Body of pancreas (tissue), 4 donors: ENCODE results near the gene ZFR2. TPM values are rescaled to one million over a fixed set of nuclear protein-coding genes. Genes with fewer than 3 reads are reported as not detected.

ENCODE experiments used
- ATAC-seq: fragments of 150-250 bp; one replicate; pipeline ENCODE4 v1.9.1; 2016
- DNase-seq, 4 donors: peaks; one replicate each; pipeline ENCODE4 v3.0.0-alpha.2; 2019
- H3K27ac ChIP-seq, 4 donors: fragments of 200-600 bp; sonication (generic); 1 replicate in 3 of 4; 2 replicates in 1 of 4; pipeline versions ENCODE4 v1.5.1 to v1.6.1; 2016 to 2019; ENCODE audit warnings: mild to moderate bottlenecking in 1 of 4, mixed read lengths in 1 of 4, moderate library complexity in 1 of 4
- H3K27me3 ChIP-seq, 2 donors: fragments of 200-600 bp; sonication (generic); one replicate each; pipeline ENCODE4 v1.6.0; 2016; ENCODE audit warnings: mild to moderate bottlenecking in 1 of 2
- H3K36me3 ChIP-seq, 2 donors: fragments of 200-600 bp; sonication (generic); replicated peaks in 1 of 2; 2 replicates each; pipeline ENCODE4 v1.5.1; 2016; ENCODE audit warnings: low read depth in 2 of 2; ENCODE audit not compliant: insufficient read depth in 1 of 2
- H3K4me1 ChIP-seq: fragments of 200-600 bp; sonication (generic); one replicate; pipeline ENCODE4 v1.6.0; 2016
- H3K4me3 ChIP-seq, 2 donors: fragments of 200-600 bp; sonication (generic); 1 replicate in 1 of 2; 2 replicates in 1 of 2; pipeline ENCODE4 v1.5.1; 2016 to 2019
- H3K9me3 ChIP-seq, 3 donors: fragments of 200-600 bp; sonication (generic); 1 replicate in 2 of 3; 2 replicates in 1 of 3; pipeline ENCODE4 v1.5.1; 2016
- POLR2A ChIP-seq, 3 donors: fragments of 450-650 bp; IDR thresholded peaks; one replicate each; pipeline ENCODE4 v1.6.1; 2016; ENCODE audit warnings: antibody characterized with exemption in 3 of 3, mild to moderate bottlenecking in 2 of 3
- WGBS, 2 donors: methylation state at CpG; one replicate each; pipeline ENCODE4 v1.1.5; 2017; 5-methylcytosine and 5-hydroxymethylcytosine counted together
- intact Hi-C: fragments of 100-400 bp; cut with DNase I; formaldehyde crosslinking; loops from one replicate; pipeline ENCODE4 v1.15.1; 2023
- total RNA-seq, 2 donors: library from RNA; depleted of rRNA; stranded (reverse); fragments of >200 nt; gene quantifications; one replicate each; pipeline ENCODE4 v1.1.0, GENCODE V29; 2016
- TF ChIP-seq, protein P1 (sequence below), 7 experiments: fragments of 450-650 bp in 4 of 7; fragments of 200-600 bp in 3 of 7; sonication (generic) in 3 of 7; IDR thresholded peaks; one replicate each; pipeline ENCODE4 v1.5.1; 2016 to 2019; ENCODE audit warnings: antibody characterized with exemption in 7 of 7

ZFR2 gene
- total RNA-seq, 2 donors from 2014 or later, result not detected

DNA sequence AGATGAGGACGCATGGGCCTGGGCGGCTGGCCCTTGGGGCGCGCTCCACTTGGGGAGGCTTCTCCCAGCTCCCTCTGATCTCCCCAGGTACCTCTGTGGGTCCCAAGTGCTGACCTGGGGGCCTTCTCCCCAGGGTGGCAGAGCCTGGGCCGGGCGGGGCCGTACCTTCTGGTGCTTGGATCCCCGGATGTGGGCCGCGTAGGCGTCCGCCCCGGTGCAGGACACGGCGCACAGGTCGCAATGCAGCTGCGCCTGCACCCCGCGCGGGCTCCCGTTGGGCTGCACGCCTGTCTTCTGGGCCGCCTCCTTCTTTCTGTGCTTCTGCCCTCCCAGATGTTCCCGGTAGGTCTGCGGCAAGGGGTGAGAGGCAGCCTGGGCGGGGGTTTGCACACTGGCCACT lies 41.5 kb downstream of the ZFR2 start:
- Histone ChIP-seq H3K4me3 (no peak overlapping the region), H3K4me1 (no peaks in the 10 kb centered on the region), H3K27me3 (no peaks in the 10 kb centered on the region), H3K27ac (no peak overlapping the region), H3K36me3 (no peaks in the 10 kb centered on the region), H3K9me3 (no peaks in the 10 kb centered on the region)
- TF ChIP-seq, protein P1, sequence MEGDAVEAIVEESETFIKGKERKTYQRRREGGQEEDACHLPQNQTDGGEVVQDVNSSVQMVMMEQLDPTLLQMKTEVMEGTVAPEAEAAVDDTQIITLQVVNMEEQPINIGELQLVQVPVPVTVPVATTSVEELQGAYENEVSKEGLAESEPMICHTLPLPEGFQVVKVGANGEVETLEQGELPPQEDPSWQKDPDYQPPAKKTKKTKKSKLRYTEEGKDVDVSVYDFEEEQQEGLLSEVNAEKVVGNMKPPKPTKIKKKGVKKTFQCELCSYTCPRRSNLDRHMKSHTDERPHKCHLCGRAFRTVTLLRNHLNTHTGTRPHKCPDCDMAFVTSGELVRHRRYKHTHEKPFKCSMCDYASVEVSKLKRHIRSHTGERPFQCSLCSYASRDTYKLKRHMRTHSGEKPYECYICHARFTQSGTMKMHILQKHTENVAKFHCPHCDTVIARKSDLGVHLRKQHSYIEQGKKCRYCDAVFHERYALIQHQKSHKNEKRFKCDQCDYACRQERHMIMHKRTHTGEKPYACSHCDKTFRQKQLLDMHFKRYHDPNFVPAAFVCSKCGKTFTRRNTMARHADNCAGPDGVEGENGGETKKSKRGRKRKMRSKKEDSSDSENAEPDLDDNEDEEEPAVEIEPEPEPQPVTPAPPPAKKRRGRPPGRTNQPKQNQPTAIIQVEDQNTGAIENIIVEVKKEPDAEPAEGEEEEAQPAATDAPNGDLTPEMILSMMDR (IDR thresholded peaks at IDR 0.05), result no peak
- no peak for TF ChIP-seq POLR2A (IDR thresholded peaks at IDR 0.05)
- DNase-seq, result no peak
- no peak for ATAC-seq
- intact Hi-C loops, result no loop called here
- WGBS, 2 donors, result 84 to 93% methylated on average over 8 to 21 of the region's 26 CpGs

DNA sequence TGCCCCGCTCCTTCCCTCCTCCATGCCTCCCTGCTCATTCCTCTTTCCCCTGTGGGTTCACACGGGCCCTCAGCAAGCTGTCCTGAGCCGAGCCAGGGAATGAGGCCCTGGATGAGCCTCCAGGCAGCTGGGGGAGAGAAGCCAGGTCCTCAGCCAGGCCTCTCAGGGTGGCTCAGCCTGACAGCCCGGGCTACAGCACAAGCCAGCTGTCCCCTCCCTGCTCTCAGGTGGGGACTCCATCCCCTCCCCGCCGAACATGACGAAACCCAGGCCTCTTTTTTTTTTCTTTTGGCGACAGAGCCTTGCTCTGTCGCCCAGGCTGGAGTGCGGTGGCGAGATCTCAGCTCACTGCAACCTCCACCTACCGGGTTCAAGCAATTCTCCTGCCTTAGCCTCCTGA lies 42.7 kb downstream of the ZFR2 start:
- Histone ChIP-seq H3K36me3 (no peaks in the 10 kb centered on the region), H3K4me1 (no peaks in the 10 kb centered on the region), H3K27ac (no peak overlapping the region), H3K27me3 (no peaks in the 10 kb centered on the region), H3K9me3 (no peaks in the 10 kb centered on the region), H3K4me3 (no peak overlapping the region)
- WGBS, 2 donors, result 48 to 53% methylated on average over 10 to 12 of the region's 12 CpGs
- ATAC-seq (no peak), DNase-seq (no peak)
- intact Hi-C loops, result no loop called here
- no peak for TF ChIP-seq POLR2A (IDR thresholded peaks at IDR 0.05)
- TF ChIP-seq, protein P1 (IDR thresholded peaks at IDR 0.05), result no peak

DNA sequence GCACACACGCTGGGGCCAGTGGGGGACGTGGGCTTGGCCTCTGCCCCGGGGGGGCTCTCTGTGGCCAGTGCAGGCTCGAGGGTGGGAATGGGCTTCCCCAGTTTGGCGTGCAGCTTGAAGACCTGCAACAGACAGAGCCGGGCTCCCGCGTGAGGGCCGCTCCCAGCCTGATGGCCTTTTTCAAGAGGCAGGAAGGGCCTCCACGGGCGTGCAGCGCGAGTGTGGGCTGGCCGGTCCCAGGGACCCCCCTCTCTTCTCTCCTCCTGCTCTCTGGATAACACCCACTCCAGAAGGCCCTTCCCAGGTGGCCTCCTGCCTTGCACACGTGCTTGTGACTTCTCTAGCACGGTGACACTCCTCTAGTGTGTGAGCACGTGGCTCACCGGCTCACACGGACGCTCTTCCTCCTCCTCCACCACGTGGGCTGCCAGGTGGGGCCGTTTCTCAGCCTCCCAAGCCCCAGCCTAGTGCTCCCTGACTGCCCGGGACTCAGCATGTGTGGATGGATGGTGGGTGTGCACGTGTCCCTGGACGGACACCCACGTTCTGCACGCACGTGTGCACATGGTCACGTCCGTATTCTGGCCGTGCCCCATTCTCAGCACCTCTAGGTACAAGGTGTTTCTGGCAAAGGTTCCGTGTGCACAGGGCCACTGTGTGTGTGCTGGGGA lies 43.4 kb downstream of the ZFR2 start:
- H3K9me3 ChIP-seq, result no peaks in the 10 kb centered on the region
- ATAC-seq (no peak), DNase-seq (no peak)
- no peak overlapping the region for H3K27ac ChIP-seq
- intact Hi-C loops, result no loop called here
- 59 to 62% methylated on average over 12 to 31 of the region's 32 CpGs for WGBS, 2 donors
- H3K36me3 ChIP-seq, result no peaks in the 10 kb centered on the region
- TF ChIP-seq, protein P1 (IDR thresholded peaks at IDR 0.05), result no peak
- TF ChIP-seq POLR2A (IDR thresholded peaks at IDR 0.05), result no peak
- no peak overlapping the region for H3K4me3 ChIP-seq
- H3K4me1 ChIP-seq, result no peaks in the 10 kb centered on the region
- H3K27me3 ChIP-seq, result no peaks in the 10 kb centered on the region

DNA sequence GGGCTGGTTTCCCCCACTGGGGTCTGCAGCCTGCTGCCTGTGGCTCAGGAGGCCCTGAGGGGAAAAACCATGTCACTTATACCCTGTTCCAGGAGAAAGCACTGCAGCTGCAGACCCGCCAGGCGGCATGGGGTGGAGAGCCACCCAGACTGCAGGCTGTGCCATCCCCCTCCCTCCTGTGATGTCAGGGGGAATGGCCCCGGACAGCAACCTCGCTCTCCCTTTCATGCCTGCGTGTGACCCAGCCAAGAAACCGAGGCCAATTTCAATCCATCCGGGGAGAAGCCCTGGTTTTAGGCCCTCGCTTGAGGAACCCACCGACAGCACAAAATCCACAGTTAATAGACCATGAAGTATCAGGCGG lies 45.5 kb downstream of the ZFR2 start:
- Histone ChIP-seq H3K4me1 (no peaks in the 10 kb centered on the region), H3K36me3 (no peaks in the 10 kb centered on the region), H3K27me3 (no peaks in the 10 kb centered on the region), H3K9me3 (no peaks in the 10 kb centered on the region), H3K27ac (no peak overlapping the region), H3K4me3 (no peak overlapping the region)
- intact Hi-C loops, result loop anchor here (5.0 kb wide), 1 partner anchor 156 kb away; no protein-coding TSS in a partner anchor
- 60 to 73% methylated on average over 3 to 10 of the region's 10 CpGs for WGBS, 2 donors
- no peak for DNase-seq
- ATAC-seq, result no peak
- TF ChIP-seq, protein P1 (IDR thresholded peaks at IDR 0.05), result no peak
- TF ChIP-seq POLR2A (IDR thresholded peaks at IDR 0.05), result no peak
